IPS DF 6.9 (cell line): Measurements from ENCODE around the gene KIRREL3.

Experiments
- DNase-seq: peaks from one replicate; pipeline ENCODE4 v3.0.0-alpha.2; 2013; ENCODE audit warnings: low read depth, low spot score
- H3K27ac ChIP-seq: one replicate; pipeline ENCODE4 v1.5.1; 2013; ENCODE audit warnings: low read length, control low read depth
- H3K27me3 ChIP-seq: 2 replicates; pipeline ENCODE4 v1.6.1; 2013; ENCODE audit warnings: mild to moderate bottlenecking, low read length; ENCODE audit not compliant: control insufficient read depth, insufficient read depth
- H3K36me3 ChIP-seq: 2 replicates; pipeline ENCODE4 v1.6.1; 2013; ENCODE audit warnings: low read length; ENCODE audit not compliant: control insufficient read depth, insufficient read depth
- H3K4me1 ChIP-seq: 2 replicates; pipeline ENCODE4 v1.6.1; 2013; ENCODE audit warnings: low read length; ENCODE audit not compliant: control insufficient read depth, insufficient read depth
- H3K4me3 ChIP-seq: 2 replicates; pipeline ENCODE4 v1.5.1; 2013; ENCODE audit warnings: mild to moderate bottlenecking, low read length
- H3K9me3 ChIP-seq: 2 replicates; pipeline ENCODE4 v1.6.1; 2013; ENCODE audit warnings: low read length, inconsistent platforms; ENCODE audit not compliant: control insufficient read depth, insufficient read depth
- WGBS: extraction: QIAGEN DNeasy Blood & Tissue Kit; methylation state at CpG from one replicate; pipeline ENCODE4 v1.1.7; 2013; ENCODE audit warnings: mixed read lengths, missing lambda C conversion rate; ENCODE audit not compliant: insufficient read length, insufficient coverage; 5-methylcytosine and 5-hydroxymethylcytosine counted together

KIRREL3 gene

DNA sequence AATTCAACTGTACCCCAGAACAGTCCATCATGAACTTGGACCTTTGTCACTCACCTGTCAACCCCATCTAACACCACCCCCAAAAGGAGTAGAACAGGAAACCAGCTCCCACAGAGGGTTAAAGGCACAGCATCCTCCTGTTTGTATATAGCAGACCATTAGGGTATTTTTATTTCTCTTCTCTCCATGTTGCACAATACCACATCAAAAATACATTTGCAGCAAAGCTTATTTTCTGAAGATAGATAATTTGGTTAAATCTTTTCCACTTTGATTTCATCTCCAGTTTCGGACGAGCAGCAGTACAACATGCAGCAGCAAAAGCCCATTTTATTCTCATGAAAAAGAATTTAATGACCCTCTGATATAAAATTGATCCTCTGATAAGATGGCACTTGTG, 103.1 kb downstream of the KIRREL3 start:
- Histone ChIP-seq H3K4me3 (no peak overlapping the region), H3K27me3 (no peaks in the 10 kb centered on the region), H3K9me3 (no peaks in the 10 kb centered on the region), H3K4me1 (peaks cover 3% of the 10 kb centered on the region; the same call in 1 of the 2 replicates), H3K36me3 (no peaks in the 10 kb centered on the region), H3K27ac (no peak overlapping the region)
- no CpG with 5 or more reads among the region's 2 CpGs for WGBS
- no peak for DNase-seq

DNA sequence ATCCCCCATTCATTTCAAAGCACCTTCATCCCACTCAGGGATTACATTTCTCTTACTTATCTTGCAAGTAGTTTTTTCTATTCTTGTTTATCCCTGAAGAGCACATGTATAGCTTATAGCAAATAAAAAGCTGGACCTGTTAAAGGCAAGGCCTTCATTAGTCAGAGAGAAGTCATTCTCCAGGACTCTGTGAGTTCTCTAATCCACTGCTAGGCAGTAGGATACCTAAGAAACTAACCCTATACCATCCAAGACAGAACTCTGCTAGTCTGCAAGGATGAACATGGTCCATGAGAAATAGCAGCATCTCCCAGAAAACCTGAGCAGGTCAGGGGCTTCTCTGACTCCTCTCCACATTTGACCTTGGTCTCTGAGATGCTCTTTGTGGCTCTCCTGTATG, 104.5 kb downstream of the KIRREL3 start:
- Histone ChIP-seq H3K27me3 (no peaks in the 10 kb centered on the region), H3K27ac (no peak overlapping the region), H3K4me3 (no peak overlapping the region), H3K4me1 (peaks cover 3% of the 10 kb centered on the region; the same call in 1 of the 2 replicates), H3K9me3 (no peaks in the 10 kb centered on the region), H3K36me3 (no peaks in the 10 kb centered on the region)
- no peak for DNase-seq

DNA sequence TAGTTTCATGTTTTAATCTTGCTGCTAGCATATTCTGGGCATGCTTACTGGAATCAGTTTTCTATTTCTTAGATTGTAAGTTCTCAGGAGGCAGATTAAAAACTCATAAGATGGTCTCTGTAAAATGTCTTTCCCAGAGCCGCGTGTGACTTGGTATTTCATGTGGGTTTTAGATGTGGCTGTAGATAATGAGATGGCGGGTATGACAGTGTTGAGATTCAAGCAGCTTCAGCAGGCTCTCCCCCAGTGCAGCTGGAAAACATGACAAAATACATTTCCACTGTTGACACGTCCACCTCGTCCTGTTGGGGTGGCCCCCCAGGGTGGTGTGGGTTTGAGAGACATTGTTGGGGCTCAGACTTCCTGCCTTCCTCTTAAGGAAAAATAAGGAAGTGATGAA, 106.8 kb downstream of the KIRREL3 start:
- no peak for DNase-seq
- H3K9me3 ChIP-seq, result no peaks in the 10 kb centered on the region
- H3K4me1 ChIP-seq, result peaks cover 5% of the 10 kb centered on the region; the same call in 1 of the 2 replicates
- no CpG with 5 or more reads among the region's 5 CpGs for WGBS
- H3K36me3 ChIP-seq, result no peaks in the 10 kb centered on the region
- H3K4me3 ChIP-seq, result no peak overlapping the region
- no peak overlapping the region for H3K27ac ChIP-seq
- no peaks in the 10 kb centered on the region for H3K27me3 ChIP-seq

DNA sequence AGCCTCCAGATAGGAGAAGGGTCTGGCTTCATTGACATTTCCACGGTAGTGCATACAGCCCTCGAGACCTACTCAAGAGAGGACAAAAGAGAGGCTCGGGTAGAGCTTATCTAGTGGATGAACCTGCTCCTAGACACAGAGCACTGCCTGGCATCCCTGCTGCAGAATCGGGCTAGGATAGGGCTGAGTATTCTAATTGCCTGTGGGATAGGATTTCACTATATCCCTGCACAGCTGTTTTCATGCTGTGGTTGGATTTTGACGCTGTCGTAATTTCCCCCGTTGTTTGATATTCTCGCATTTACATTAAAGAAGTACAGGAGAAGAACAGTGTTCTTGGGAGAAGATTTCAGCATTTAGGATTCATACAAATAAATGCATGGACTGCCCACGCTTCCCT, 107.8 kb downstream of the KIRREL3 start:
- WGBS, result no CpG with 5 or more reads among the region's 9 CpGs
- no peaks in the 10 kb centered on the region for H3K36me3 ChIP-seq
- peaks cover 5% of the 10 kb centered on the region; the same call in 1 of the 2 replicates for H3K4me1 ChIP-seq
- H3K27ac ChIP-seq, result no peak overlapping the region
- no peak overlapping the region for H3K4me3 ChIP-seq
- no peaks in the 10 kb centered on the region for H3K9me3 ChIP-seq
- no peak for DNase-seq
- H3K27me3 ChIP-seq, result no peaks in the 10 kb centered on the region

DNA sequence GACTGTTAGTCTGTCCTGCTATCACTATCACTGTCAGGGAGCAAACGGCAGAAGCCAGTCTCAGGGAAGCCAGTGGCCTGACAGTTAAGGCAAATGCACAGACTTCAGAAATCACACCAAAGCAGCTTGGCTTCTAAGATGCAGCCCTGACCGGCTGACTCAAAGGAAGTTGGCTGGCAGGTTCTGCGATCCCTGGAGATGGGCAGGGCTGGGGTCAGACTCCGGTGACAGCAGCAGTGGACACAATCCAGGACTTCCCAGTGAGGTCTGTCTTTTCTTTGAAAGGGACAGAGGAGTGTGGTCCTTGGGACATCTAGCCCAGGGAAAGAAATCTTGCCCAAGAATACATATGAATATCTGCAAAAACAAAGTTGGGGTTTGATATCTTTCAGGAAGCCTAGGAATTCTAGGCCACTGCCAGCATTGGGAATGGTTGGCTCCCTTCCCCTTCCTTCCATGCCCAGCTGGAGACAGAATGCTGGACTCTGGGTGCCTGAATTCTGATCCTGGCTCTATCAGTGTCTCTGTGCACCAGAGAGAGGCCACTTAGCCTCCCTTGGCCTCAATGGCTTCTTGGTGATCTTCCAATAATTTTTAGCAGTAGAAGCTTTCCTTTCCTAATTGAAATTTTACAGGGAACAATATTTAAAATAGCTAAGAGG, 108.9 kb downstream of the KIRREL3 start:
- Histone ChIP-seq H3K4me3 (no peak overlapping the region), H3K4me1 (peaks cover 5% of the 10 kb centered on the region; the same call in 1 of the 2 replicates), H3K36me3 (no peaks in the 10 kb centered on the region), H3K9me3 (no peaks in the 10 kb centered on the region), H3K27ac (no peak overlapping the region), H3K27me3 (no peaks in the 10 kb centered on the region)
- no peak for DNase-seq
- WGBS, result no CpG with 5 or more reads among the region's 4 CpGs

DNA sequence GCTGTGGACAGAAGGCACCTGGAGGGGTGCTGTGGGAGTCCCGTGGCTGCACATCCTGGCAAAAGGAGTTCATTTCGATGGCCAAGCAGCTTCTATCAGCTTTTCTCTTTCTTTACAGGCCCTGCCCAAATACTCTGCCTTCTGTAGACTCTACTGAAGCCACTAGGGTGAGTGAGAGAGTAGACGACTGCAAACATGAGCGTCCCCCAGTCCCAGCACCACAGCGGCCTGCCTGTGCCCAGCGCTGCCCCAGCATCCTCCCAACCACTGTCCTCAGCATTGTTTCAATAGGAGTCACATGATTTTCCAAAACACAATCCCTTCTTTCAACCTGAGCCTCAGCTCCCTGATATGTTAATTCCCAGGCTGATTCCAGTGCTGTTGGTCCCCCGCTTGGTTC, 110.0 kb downstream of the KIRREL3 start:
- no CpG with 5 or more reads among the region's 7 CpGs for WGBS
- Histone ChIP-seq H3K27me3 (no peaks in the 10 kb centered on the region), H3K9me3 (no peaks in the 10 kb centered on the region), H3K4me1 (peaks cover 5% of the 10 kb centered on the region; the same call in 1 of the 2 replicates), H3K27ac (no peak overlapping the region), H3K36me3 (no peaks in the 10 kb centered on the region), H3K4me3 (no peak overlapping the region)
- no peak for DNase-seq

DNA sequence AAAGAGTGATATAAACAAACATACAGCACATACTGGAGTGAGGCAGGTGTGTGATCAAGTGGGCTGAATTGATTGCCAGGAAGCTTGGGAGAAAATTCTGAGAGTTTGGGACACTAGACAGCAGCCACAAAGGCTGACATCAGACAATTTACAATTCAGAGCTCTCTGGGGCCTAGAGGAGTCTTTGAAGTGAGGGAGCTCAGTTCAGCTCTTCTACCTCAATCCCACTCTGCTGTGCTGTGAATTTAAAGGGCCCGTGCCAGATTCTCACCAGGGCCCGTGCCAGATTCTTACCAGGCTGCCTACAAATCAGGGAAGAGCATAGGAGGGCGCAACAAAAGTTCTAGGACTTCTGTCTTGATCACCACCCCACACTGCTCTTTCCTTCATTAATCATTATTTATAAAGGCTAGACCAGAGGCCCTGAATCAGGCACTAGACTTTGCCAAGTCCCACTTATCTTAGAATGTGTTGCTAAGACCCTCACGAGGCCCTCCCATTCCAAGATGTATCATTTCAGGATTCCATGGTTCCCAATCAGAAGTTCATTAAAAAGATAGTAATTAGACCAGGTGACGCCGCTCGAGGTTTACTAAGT, 112.4 kb downstream of the KIRREL3 start:
- no peaks in the 10 kb centered on the region for H3K27me3 ChIP-seq
- H3K9me3 ChIP-seq, result no peaks in the 10 kb centered on the region
- H3K4me1 ChIP-seq, result peaks cover 3% of the 10 kb centered on the region; the same call in 1 of the 2 replicates
- no peak for DNase-seq
- WGBS, result no CpG with 5 or more reads among the region's 7 CpGs
- H3K36me3 ChIP-seq, result no peaks in the 10 kb centered on the region
- no peak overlapping the region for H3K4me3 ChIP-seq
- no peak overlapping the region for H3K27ac ChIP-seq

DNA sequence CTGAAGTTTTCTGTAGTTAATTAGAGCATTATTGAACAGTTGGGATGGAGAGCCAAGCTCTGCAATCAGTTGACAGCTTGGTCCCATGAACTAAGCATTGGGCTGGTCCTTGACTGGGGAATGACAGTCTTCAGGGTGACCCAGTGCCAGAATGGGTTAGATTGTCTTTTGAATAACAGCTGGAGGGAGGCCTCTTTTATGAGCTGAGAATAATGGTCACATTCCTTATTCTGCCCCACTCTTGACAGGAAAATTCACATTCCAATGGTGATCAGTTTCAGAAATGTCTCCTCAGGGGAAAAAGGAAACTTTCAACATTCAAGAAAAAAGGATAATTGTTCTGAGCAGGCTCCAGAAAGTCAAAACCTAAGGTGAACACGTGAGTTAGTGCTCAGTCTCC, 113.9 kb downstream of the KIRREL3 start:
- WGBS, result no CpG with 5 or more reads among the region's 1 CpG
- Histone ChIP-seq H3K27me3 (no peaks in the 10 kb centered on the region), H3K27ac (no peak overlapping the region), H3K36me3 (no peaks in the 10 kb centered on the region), H3K9me3 (no peaks in the 10 kb centered on the region), H3K4me1 (peaks cover 3% of the 10 kb centered on the region; the same call in 1 of the 2 replicates), H3K4me3 (no peak overlapping the region)
- DNase-seq, result no peak

DNA sequence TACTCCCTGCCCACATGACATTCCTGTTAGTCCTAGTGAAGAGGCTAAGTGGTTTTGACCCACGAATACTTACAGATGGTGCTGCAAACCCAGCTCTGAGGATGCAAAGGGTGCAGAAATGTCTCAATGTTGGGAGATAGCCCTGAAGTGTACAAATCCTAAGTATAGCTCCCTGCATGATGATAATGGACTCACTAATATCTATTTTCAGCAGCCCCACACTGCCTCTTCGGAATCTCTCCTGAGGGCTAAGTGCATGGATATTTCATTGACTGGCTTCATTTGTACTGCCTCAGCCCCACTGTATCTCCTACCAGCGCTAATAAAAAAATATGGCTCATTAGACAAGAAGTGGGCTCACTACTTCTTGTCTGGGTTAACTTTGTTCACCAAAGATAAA, 114.5 kb downstream of the KIRREL3 start:
- Histone ChIP-seq H3K9me3 (no peaks in the 10 kb centered on the region), H3K4me1 (peaks cover 3% of the 10 kb centered on the region; the same call in 1 of the 2 replicates), H3K36me3 (no peaks in the 10 kb centered on the region), H3K27me3 (no peaks in the 10 kb centered on the region), H3K4me3 (no peak overlapping the region), H3K27ac (no peak overlapping the region)
- no peak for DNase-seq
- no CpG with 5 or more reads among the region's 3 CpGs for WGBS

DNA sequence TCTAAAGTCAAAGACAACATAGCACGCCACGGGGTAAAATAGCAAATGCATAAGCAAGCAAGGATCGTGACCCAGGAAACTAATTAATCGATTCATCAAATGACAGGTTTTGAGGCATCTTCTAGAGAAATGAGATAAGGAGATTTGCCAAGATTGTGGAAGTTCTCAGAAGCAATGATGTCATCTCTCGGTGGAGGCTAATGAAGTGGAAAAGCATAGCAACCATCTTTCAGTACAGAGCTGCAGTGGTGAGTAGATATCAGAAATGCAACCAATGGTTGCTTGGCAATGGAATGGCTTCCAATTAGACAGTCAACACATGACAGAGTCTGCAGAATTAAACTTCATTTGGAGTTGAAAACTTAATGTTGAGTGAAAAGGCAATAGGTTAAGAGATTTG, 116.0 kb downstream of the KIRREL3 start:
- H3K4me1 ChIP-seq, result no peaks in the 10 kb centered on the region
- H3K36me3 ChIP-seq, result no peaks in the 10 kb centered on the region
- WGBS, result no CpG with 5 or more reads among the region's 5 CpGs
- no peaks in the 10 kb centered on the region for H3K27me3 ChIP-seq
- no peak for DNase-seq
- no peak overlapping the region for H3K4me3 ChIP-seq
- no peaks in the 10 kb centered on the region for H3K9me3 ChIP-seq
- no peak overlapping the region for H3K27ac ChIP-seq

DNA sequence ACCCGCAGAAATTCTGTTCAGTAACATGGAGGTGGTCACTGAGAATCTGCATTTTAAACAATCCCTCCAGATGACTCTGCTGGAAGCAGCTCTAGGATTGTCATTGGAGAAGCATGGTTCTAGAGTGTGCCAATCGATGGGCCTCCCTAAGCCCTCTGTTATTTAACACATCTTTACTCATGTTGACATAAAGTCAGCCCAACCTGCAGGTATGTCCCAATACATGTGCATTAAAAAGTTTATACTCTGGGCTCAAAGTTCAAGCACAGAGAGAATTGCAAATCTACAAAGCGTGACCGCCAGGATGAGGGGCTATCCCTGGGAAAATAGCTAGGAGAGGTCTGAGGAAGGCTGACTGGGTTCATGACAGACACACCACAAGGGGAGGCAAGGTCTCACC, 116.4 kb downstream of the KIRREL3 start:
- H3K9me3 ChIP-seq, result no peaks in the 10 kb centered on the region
- no peak overlapping the region for H3K27ac ChIP-seq
- no peaks in the 10 kb centered on the region for H3K4me1 ChIP-seq
- no peak overlapping the region for H3K4me3 ChIP-seq
- DNase-seq, result no peak
- WGBS, result no CpG with 5 or more reads among the region's 4 CpGs
- no peaks in the 10 kb centered on the region for H3K27me3 ChIP-seq
- H3K36me3 ChIP-seq, result no peaks in the 10 kb centered on the region
